WTC11 (cell line): ENCODE measurements around the gene SLC25A23. TPM values are rescaled to one million over a fixed set of nuclear protein-coding genes. Genes with fewer than 3 reads are reported as not detected.

Experiments used
- ATAC-seq: fragments of 200-7000 bp; cut with Tn5 transposase; 2 replicates; pipeline ENCODE4 v1.10.0; 2021; ENCODE audit warnings: mild to moderate bottlenecking, moderate library complexity
- CTCF ChIA-PET: fragments of 300-600 bp; sonication (Branson Sonifier 250); formaldehyde crosslinking; loops from one replicate; lab custom pipeline; 2021; ENCODE audit warnings: antibody characterized with exemption; lab: Charles Lee
- POLR2A ChIA-PET: fragments of 350-600 bp; sonication (Branson Sonifier 250); formaldehyde crosslinking; loops from one replicate; lab custom pipeline; 2021; ENCODE audit warnings: antibody characterized with exemption; lab: Charles Lee
- DNase-seq: peaks from one replicate; pipeline ENCODE4 v3.0.0; 2021; ENCODE audit warnings: low spot score
- H3K27ac Mint-ChIP-seq: 2 replicates; pipeline ENCODE4 v1.8.0; 2021; ENCODE audit warnings: mixed read lengths
- H3K27me3 Mint-ChIP-seq: 2 replicates; pipeline ENCODE4 v1.8.0; 2021; ENCODE audit warnings: low read depth, mild to moderate bottlenecking, moderate library complexity, mixed read lengths
- H3K36me3 Mint-ChIP-seq: 2 replicates; pipeline ENCODE4 v1.8.0; 2021; ENCODE audit warnings: mixed read lengths
- H3K4me1 Mint-ChIP-seq: 2 replicates; pipeline ENCODE4 v1.8.0; 2022; ENCODE audit warnings: mixed read lengths
- H3K4me3 Mint-ChIP-seq: 2 replicates; pipeline ENCODE4 v1.8.0; 2021; ENCODE audit warnings: mild to moderate bottlenecking, moderate library complexity, mixed read lengths
- H3K9me3 Mint-ChIP-seq: 2 replicates; pipeline ENCODE4 v1.8.0; 2021; ENCODE audit warnings: mixed read lengths
- CBFB ChIP-seq: sonication (generic); formaldehyde crosslinking; IDR thresholded peaks from 2 replicates; pipeline ENCODE4 v1.8.1; 2022; ENCODE audit warnings: mild to moderate bottlenecking, low read depth, missing genetic modification reagents
- CREM ChIP-seq: sonication (generic); formaldehyde crosslinking; IDR thresholded peaks from 2 replicates; pipeline ENCODE4 v1.8.1; 2022; ENCODE audit warnings: mild to moderate bottlenecking, missing genetic modification reagents, moderate library complexity
- GTF2I ChIP-seq: fragments of 250-450 bp; sonication (Bioruptor Pico); conservative IDR thresholded peaks from 2 replicates; pipeline ENCODE4 v1.4.0; 2021; ENCODE audit warnings: mild to moderate bottlenecking
- HMGA2 ChIP-seq: fragments of 250-450 bp; sonication (Bioruptor Pico); IDR thresholded peaks from 2 replicates; pipeline ENCODE4 v1.4.0; 2021; ENCODE audit warnings: mild to moderate bottlenecking, moderate library complexity
- JAZF1 ChIP-seq: fragments of 250-450 bp; sonication (Bioruptor Pico); IDR thresholded peaks from 2 replicates; pipeline ENCODE4 v1.9.0; 2021; ENCODE audit warnings: moderate library complexity, mild to moderate bottlenecking, inconsistent platforms
- MXD4 ChIP-seq: fragments of 250-450 bp; sonication (Bioruptor Pico); IDR thresholded peaks from 2 replicates; pipeline ENCODE4 v1.8.0; 2021; ENCODE audit warnings: mild to moderate bottlenecking, moderate library complexity, borderline replicate concordance
- NFATC4 ChIP-seq: fragments of 250-450 bp; sonication (Bioruptor Pico); IDR thresholded peaks from 2 replicates; pipeline ENCODE4 v1.9.0; 2021; ENCODE audit warnings: mild to moderate bottlenecking
- NR1H2 ChIP-seq: sonication (generic); formaldehyde crosslinking; IDR thresholded peaks from 2 replicates; pipeline ENCODE4 v1.9.0; 2021; ENCODE audit warnings: mild to moderate bottlenecking, moderate library complexity, missing genetic modification reagents
- ZBTB21 ChIP-seq: sonication (generic); formaldehyde crosslinking; IDR thresholded peaks from 2 replicates; pipeline ENCODE4 v1.8.1; 2023; ENCODE audit warnings: mild to moderate bottlenecking, missing genetic modification reagents, borderline replicate concordance
- ZNF263 ChIP-seq: sonication (generic); formaldehyde crosslinking; IDR thresholded peaks from 2 replicates; pipeline ENCODE4 v1.8.1; 2022; ENCODE audit warnings: low read depth, mild to moderate bottlenecking, moderate library complexity, missing genetic modification reagents
- ZNF416 ChIP-seq: fragments of 250-450 bp; sonication (Bioruptor Pico); IDR thresholded peaks from 2 replicates; pipeline ENCODE4 v1.9.0; 2021; ENCODE audit warnings: mild to moderate bottlenecking, inconsistent platforms
- total RNA-seq: library from RNA; stranded (reverse); gene quantifications from 3 replicates; pipeline ENCODE4 v1.2.3, GENCODE V29; 2021
- TF ChIP-seq, protein P1 (sequence below): fragments of 250-450 bp; sonication (Bioruptor Pico); IDR thresholded peaks from 2 replicates; pipeline ENCODE4 v1.9.0; 2021; ENCODE audit warnings: moderate library complexity, mild to moderate bottlenecking, inconsistent platforms, borderline replicate concordance
- TF ChIP-seq, protein P2 (sequence below): fragments of 250-450 bp; sonication (Bioruptor Pico); IDR thresholded peaks from 2 replicates; pipeline ENCODE4 v1.9.0; 2021; ENCODE audit warnings: mild to moderate bottlenecking
- TF ChIP-seq, protein P3 (sequence below): sonication (generic); formaldehyde crosslinking; IDR thresholded peaks from 2 replicates; pipeline ENCODE4 v1.8.1; 2023; ENCODE audit warnings: mild to moderate bottlenecking, missing genetic modification reagents, moderate library complexity
- TF ChIP-seq, protein P4 (sequence below): sonication (generic); formaldehyde crosslinking; IDR thresholded peaks from 2 replicates; pipeline ENCODE4 v1.8.0; 2022; ENCODE audit warnings: mild to moderate bottlenecking, missing genetic modification reagents
- TF ChIP-seq, protein P5 (sequence below): sonication (generic); formaldehyde crosslinking; IDR thresholded peaks from 2 replicates; pipeline ENCODE4 v1.8.1; 2022; ENCODE audit warnings: low read depth, missing genetic modification reagents, borderline replicate concordance
- TF ChIP-seq, protein P6 (sequence below): sonication (generic); formaldehyde crosslinking; IDR thresholded peaks from 2 replicates; pipeline ENCODE4 v1.8.0; 2022; ENCODE audit warnings: mild to moderate bottlenecking, missing genetic modification reagents
- TF ChIP-seq, protein P7 (sequence below): sonication (generic); formaldehyde crosslinking; IDR thresholded peaks from 2 replicates; pipeline ENCODE4 v1.8.1; 2023; ENCODE audit warnings: mild to moderate bottlenecking, moderate library complexity, missing genetic modification reagents
- TF ChIP-seq, protein P8 (sequence below): sonication (generic); formaldehyde crosslinking; IDR thresholded peaks from 2 replicates; pipeline ENCODE4 v1.8.1; 2023; ENCODE audit warnings: mild to moderate bottlenecking, missing genetic modification reagents

The SLC25A23 gene
- total RNA-seq, 1 experiment from 2014 or later, result 63.6 TPM

DNA sequence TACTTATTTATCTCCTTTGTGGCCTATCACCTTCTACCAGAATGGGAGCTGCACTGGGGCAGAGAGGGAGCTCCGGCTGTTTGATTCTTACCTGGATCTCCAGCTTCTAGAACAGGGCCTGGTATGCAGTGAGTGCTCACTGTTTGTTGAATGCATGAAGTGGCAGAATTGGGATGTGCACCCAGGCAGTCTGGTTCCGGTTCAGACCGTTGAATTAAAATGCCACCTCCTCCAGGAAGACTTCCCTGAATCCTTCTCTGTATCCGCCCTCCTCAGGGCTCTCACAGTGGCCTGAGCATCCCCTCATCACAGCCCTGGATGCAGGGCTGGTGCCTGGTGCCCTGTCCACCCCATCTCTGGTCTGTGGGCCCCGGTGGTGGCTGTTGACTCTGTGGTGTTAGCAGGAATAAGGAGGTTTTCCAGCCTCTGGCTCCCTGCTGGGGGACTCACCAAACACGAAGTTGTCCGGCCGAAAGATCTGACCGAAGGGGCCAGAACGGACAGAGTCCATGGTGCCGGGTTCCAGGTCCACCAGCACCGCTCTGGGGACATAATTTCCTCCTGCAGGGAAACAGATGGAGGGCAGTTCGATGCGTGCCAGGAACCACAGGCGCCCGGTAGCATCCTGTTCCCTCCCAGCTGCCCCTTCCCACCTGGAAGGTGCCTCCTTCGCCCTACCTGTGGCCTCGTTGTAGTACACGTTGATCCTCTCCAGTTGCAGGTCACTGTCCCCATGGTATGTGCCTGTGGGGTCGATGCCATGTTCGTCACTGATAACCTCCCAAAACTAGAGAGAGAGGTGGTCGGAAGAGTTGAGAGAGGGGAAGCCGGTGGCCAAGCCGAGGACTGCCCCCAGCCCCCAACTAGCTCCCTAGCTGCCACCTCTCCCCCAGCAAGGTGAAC, 41.5 kb upstream of the SLC25A23 start:
- no peak for DNase-seq
- H3K4me3 Mint-ChIP-seq, result peak overlapping the region; percentile 83
- no peak for ATAC-seq
- TF ChIP-seq ZNF416 (CRISPR knock-in tag) (no peak), GTF2I (CRISPR knock-in tag) (no peak), CBFB (CRISPR knock-in tag) (no peak), ZNF263 (CRISPR knock-in tag) (no peak), NFATC4 (CRISPR knock-in tag) (no peak), NR1H2 (no peak)
- TF ChIP-seq, protein P1, sequence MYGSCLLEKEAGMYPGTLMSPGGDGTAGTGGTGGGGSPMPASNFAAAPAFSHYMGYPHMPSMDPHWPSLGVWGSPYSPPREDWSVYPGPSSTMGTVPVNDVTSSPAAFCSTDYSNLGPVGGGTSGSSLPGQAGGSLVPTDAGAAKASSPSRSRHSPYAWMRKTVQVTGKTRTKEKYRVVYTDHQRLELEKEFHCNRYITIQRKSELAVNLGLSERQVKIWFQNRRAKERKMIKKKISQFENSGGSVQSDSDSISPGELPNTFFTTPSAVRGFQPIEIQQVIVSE (CRISPR knock-in tag), result no peak
- TF ChIP-seq, protein P2, sequence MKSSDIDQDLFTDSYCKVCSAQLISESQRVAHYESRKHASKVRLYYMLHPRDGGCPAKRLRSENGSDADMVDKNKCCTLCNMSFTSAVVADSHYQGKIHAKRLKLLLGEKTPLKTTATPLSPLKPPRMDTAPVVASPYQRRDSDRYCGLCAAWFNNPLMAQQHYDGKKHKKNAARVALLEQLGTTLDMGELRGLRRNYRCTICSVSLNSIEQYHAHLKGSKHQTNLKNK, result no peak
- TF ChIP-seq, protein P3, sequence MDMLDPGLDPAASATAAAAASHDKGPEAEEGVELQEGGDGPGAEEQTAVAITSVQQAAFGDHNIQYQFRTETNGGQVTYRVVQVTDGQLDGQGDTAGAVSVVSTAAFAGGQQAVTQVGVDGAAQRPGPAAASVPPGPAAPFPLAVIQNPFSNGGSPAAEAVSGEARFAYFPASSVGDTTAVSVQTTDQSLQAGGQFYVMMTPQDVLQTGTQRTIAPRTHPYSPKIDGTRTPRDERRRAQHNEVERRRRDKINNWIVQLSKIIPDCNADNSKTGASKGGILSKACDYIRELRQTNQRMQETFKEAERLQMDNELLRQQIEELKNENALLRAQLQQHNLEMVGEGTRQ (CRISPR knock-in tag), result no peak
- no peaks in the 10 kb centered on the region for H3K9me3 Mint-ChIP-seq
- CTCF ChIA-PET, result interaction anchor here (0.7 to 1.8 kb wide), 4 partner anchors 51 to 385 kb away, joined by 3 to 5 read pairs (median 4); no protein-coding TSS in a partner anchor
- POLR2A ChIA-PET, result no interaction called here
- H3K4me1 Mint-ChIP-seq, result peaks cover 6% of the 10 kb centered on the region
- H3K27ac Mint-ChIP-seq, result no peak overlapping the region
- no peaks in the 10 kb centered on the region for H3K36me3 Mint-ChIP-seq
- peaks cover 31% of the 10 kb centered on the region for H3K27me3 Mint-ChIP-seq

DNA sequence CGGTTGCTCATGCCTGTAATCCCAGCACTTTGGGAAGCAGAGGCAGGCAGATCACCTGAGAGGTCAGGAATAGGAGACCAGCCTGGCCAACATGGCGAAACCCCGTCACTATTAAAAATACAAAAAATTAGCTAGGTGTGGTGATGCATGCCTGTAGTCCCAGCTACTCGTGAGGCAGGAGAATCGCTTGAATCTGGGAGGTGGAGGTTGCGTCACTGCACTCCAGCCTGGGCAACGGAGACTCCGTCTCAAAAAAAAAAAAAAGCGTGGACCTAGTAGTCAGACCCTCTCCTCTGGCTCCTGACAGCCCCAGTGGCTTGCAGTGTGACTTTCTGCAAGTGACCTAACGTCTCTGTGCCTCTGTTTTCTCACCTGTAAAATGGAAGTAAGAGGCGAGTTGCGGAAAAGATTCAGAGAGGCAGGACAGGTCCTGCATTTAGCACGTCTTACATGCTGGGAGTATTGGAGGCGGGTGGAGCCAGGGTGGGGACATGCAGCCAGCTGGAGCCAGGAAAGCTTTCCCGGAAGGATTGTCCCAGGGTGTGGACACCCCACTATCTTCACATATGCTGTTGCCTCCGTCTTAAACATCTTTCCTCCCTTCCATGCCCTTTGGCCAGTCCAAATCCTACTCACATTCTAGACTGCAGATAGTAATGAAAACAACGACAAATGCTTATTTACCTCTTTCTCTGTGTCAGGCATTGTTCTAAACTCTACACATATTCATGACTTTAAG, 39.6 kb upstream of the SLC25A23 start:
- H3K9me3 Mint-ChIP-seq, result no peaks in the 10 kb centered on the region
- H3K4me3 Mint-ChIP-seq, result no peak overlapping the region
- DNase-seq (no peak), ATAC-seq (no peak)
- peaks cover 6% of the 10 kb centered on the region for H3K4me1 Mint-ChIP-seq
- no peaks in the 10 kb centered on the region for H3K36me3 Mint-ChIP-seq
- peaks cover 28% of the 10 kb centered on the region for H3K27me3 Mint-ChIP-seq
- CTCF ChIA-PET, result interaction anchor here (2.0 kb wide), 1 partner anchor 18 kb away, joined by 4 read pairs; the partner anchor contains the start of gene DENND1C
- POLR2A ChIA-PET, result no interaction called here
- no peak overlapping the region for H3K27ac Mint-ChIP-seq
- TF ChIP-seq ZNF263 (CRISPR knock-in tag) (no peak), CREM (CRISPR knock-in tag) (no peak), MXD4 (no peak), ZBTB21 (CRISPR knock-in tag) (no peak), JAZF1 (CRISPR knock-in tag) (no peak), HMGA2 (CRISPR knock-in tag) (no peak)
- TF ChIP-seq, protein P4, sequence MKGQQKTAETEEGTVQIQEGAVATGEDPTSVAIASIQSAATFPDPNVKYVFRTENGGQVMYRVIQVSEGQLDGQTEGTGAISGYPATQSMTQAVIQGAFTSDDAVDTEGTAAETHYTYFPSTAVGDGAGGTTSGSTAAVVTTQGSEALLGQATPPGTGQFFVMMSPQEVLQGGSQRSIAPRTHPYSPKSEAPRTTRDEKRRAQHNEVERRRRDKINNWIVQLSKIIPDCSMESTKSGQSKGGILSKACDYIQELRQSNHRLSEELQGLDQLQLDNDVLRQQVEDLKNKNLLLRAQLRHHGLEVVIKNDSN, result no peak
- TF ChIP-seq, protein P5, sequence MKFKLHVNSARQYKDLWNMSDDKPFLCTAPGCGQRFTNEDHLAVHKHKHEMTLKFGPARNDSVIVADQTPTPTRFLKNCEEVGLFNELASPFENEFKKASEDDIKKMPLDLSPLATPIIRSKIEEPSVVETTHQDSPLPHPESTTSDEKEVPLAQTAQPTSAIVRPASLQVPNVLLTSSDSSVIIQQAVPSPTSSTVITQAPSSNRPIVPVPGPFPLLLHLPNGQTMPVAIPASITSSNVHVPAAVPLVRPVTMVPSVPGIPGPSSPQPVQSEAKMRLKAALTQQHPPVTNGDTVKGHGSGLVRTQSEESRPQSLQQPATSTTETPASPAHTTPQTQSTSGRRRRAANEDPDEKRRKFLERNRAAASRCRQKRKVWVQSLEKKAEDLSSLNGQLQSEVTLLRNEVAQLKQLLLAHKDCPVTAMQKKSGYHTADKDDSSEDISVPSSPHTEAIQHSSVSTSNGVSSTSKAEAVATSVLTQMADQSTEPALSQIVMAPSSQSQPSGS (CRISPR knock-in tag), result no peak
- TF ChIP-seq, protein P6, sequence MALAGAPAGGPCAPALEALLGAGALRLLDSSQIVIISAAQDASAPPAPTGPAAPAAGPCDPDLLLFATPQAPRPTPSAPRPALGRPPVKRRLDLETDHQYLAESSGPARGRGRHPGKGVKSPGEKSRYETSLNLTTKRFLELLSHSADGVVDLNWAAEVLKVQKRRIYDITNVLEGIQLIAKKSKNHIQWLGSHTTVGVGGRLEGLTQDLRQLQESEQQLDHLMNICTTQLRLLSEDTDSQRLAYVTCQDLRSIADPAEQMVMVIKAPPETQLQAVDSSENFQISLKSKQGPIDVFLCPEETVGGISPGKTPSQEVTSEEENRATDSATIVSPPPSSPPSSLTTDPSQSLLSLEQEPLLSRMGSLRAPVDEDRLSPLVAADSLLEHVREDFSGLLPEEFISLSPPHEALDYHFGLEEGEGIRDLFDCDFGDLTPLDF (CRISPR knock-in tag), result no peak
- TF ChIP-seq, protein P1 (CRISPR knock-in tag), result no peak
- TF ChIP-seq, protein P3 (CRISPR knock-in tag), result no peak
- TF ChIP-seq, protein P7, sequence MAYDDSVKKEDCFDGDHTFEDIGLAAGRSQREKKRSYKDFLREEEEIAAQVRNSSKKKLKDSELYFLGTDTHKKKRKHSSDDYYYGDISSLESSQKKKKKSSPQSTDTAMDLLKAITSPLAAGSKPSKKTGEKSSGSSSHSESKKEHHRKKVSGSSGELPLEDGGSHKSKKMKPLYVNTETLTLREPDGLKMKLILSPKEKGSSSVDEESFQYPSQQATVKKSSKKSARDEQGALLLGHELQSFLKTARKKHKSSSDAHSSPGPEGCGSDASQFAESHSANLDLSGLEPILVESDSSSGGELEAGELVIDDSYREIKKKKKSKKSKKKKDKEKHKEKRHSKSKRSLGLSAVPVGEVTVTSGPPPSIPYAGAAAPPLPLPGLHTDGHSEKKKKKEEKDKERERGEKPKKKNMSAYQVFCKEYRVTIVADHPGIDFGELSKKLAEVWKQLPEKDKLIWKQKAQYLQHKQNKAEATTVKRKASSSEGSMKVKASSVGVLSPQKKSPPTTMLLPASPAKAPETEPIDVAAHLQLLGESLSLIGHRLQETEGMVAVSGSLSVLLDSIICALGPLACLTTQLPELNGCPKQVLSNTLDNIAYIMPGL (CRISPR knock-in tag), result no peak
- TF ChIP-seq, protein P8, sequence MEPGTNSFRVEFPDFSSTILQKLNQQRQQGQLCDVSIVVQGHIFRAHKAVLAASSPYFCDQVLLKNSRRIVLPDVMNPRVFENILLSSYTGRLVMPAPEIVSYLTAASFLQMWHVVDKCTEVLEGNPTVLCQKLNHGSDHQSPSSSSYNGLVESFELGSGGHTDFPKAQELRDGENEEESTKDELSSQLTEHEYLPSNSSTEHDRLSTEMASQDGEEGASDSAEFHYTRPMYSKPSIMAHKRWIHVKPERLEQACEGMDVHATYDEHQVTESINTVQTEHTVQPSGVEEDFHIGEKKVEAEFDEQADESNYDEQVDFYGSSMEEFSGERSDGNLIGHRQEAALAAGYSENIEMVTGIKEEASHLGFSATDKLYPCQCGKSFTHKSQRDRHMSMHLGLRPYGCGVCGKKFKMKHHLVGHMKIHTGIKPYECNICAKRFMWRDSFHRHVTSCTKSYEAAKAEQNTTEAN (CRISPR knock-in tag), result no peak
